Effector CD8-positive, alpha-beta T cell (primary cell): ENCODE results near the gene IFIT2.
"Not testable (repeated sequence)": the region's sequence is repeated elsewhere in the genome, so short reads cannot be mapped to it uniquely, and the experiment has no call there.

Experiments
- DNase-seq: peaks from one replicate; lab custom pipeline; 2025; lab: John Stamatoyannopoulos, UW

The IFIT2 gene

GRCh38 chr10:89308266-89308665 is 6.4 kb downstream of the IFIT2 start:
- no peak for DNase-seq

- DNase-seq: no peak
Observed at GRCh38 chr10:89308736-89309135, 6.9 kb downstream of the IFIT2 start.

GRCh38 chr10:89309156-89310055 is 7.6 kb downstream of the IFIT2 start:
- no peak for DNase-seq

GRCh38 chr10:89310056-89310893 is 8.4 kb downstream of the IFIT2 start:
- DNase-seq: no peak

- no peak for DNase-seq
Observed at GRCh38 chr10:89312973-89313372, 11.1 kb downstream of the IFIT2 start.

- DNase-seq: no peak
Observed at GRCh38 chr10:89314676-89315075, 12.8 kb downstream of the IFIT2 start.

- not testable (repeated sequence) for DNase-seq
Observed at GRCh38 chr10:89318047-89318446, 16.2 kb downstream of the IFIT2 start.

GRCh38 chr10:89325081-89325480 is 23.2 kb downstream of the IFIT2 start:
- not testable (repeated sequence) for DNase-seq

- not testable (repeated sequence) for DNase-seq
Observed at GRCh38 chr10:89325856-89326255, 24.0 kb downstream of the IFIT2 start.

- no peak for DNase-seq
Observed at GRCh38 chr10:89327803-89328441, 26.1 kb downstream of the IFIT2 start, which contains the start of gene IFIT3. IFIT3 (plus strand) TSS chr10:89327997; CDS start chr10:89328074, 77 bp downstream.

GRCh38 chr10:89329151-89329550 is 27.3 kb downstream of the IFIT2 start:
- DNase-seq: no peak

- not testable (repeated sequence) for DNase-seq
Observed at GRCh38 chr10:89330014-89330413, 28.2 kb downstream of the IFIT2 start.

- no peak for DNase-seq
Observed at GRCh38 chr10:89330537-89331212, 28.8 kb downstream of the IFIT2 start.

- not testable (repeated sequence) for DNase-seq
Observed at GRCh38 chr10:89331487-89332122, 29.8 kb downstream of the IFIT2 start.

- no peak for DNase-seq
Observed at GRCh38 chr10:89332123-89332633, 30.3 kb downstream of the IFIT2 start.

GRCh38 chr10:89335226-89335625 is 33.4 kb downstream of the IFIT2 start:
- no peak for DNase-seq

GRCh38 chr10:89336241-89336640 is 34.4 kb downstream of the IFIT2 start:
- no peak for DNase-seq

- DNase-seq: no peak
Observed at GRCh38 chr10:89337484-89337883, 35.6 kb downstream of the IFIT2 start.

- no peak for DNase-seq
Observed at GRCh38 chr10:89338713-89339112, 36.9 kb downstream of the IFIT2 start.

GRCh38 chr10:89339875-89340274 is 38.0 kb downstream of the IFIT2 start:
- no peak for DNase-seq

GRCh38 chr10:89341649-89342048 is 39.8 kb downstream of the IFIT2 start:
- no peak for DNase-seq
